Activated B cell treated with CpG ODN at 0.5 μM for 24 hours (primary cell): ENCODE measurements around the gene CAMTA1. TPM values are rescaled to one million over a fixed set of nuclear protein-coding genes. Genes with fewer than 3 reads are reported as not detected.

Source experiments
- ATAC-seq: fragments of 200-7000 bp; cut with Tn5 transposase; one replicate; pipeline ENCODE4 v1.10.0; 2021; ENCODE audit warnings: low read depth, mild to moderate bottlenecking, moderate library complexity
- CTCF ChIA-PET: fragments of 350-600 bp; sonication (Branson Sonifier 250); formaldehyde crosslinking; loops from one replicate; lab custom pipeline; 2021; ENCODE audit warnings: antibody characterized with exemption; lab: Charles Lee
- POLR2A ChIA-PET: fragments of 350-600 bp; sonication (Branson Sonifier 250); formaldehyde crosslinking; loops from one replicate; lab custom pipeline; 2021; ENCODE audit warnings: antibody characterized with exemption; lab: Charles Lee
- DNase-seq: peaks from one replicate; pipeline ENCODE4 v3.0.0; 2022
- H3K27ac Mint-ChIP-seq: one replicate; pipeline ENCODE4 v1.8.0; 2020; ENCODE audit warnings: mixed read lengths
- H3K27me3 Mint-ChIP-seq: one replicate; pipeline ENCODE4 v1.8.0; 2021; ENCODE audit warnings: mixed read lengths
- H3K36me3 Mint-ChIP-seq: one replicate; pipeline ENCODE4 v1.8.0; 2021; ENCODE audit warnings: low read depth, mixed read lengths
- H3K4me1 Mint-ChIP-seq: one replicate; pipeline ENCODE4 v1.8.0; 2021; ENCODE audit warnings: mixed read lengths
- H3K4me3 Mint-ChIP-seq: one replicate; pipeline ENCODE4 v1.8.0; 2020; ENCODE audit warnings: mild to moderate bottlenecking, mixed read lengths
- H3K9me3 Mint-ChIP-seq: one replicate; pipeline ENCODE4 v1.8.0; 2020; ENCODE audit warnings: mixed read lengths
- intact Hi-C: fragments of 100-400 bp; cut with micrococcal nuclease; formaldehyde crosslinking; loops from one replicate; pipeline ENCODE4 v1.15.1; 2024
- total RNA-seq: library from RNA; stranded (reverse); gene quantifications from 2 replicates; pipeline ENCODE4 v1.2.3, GENCODE V29; 2022
- TF ChIP-seq, protein P1 (sequence below): fragments of 200-600 bp; IDR thresholded peaks from one replicate; pipeline ENCODE4 v1.8.0; 2022; ENCODE audit warnings: antibody characterized with exemption, mild to moderate bottlenecking

CAMTA1 gene
- total RNA-seq, 1 donor from 2014 or later: 49.8 TPM

DNA sequence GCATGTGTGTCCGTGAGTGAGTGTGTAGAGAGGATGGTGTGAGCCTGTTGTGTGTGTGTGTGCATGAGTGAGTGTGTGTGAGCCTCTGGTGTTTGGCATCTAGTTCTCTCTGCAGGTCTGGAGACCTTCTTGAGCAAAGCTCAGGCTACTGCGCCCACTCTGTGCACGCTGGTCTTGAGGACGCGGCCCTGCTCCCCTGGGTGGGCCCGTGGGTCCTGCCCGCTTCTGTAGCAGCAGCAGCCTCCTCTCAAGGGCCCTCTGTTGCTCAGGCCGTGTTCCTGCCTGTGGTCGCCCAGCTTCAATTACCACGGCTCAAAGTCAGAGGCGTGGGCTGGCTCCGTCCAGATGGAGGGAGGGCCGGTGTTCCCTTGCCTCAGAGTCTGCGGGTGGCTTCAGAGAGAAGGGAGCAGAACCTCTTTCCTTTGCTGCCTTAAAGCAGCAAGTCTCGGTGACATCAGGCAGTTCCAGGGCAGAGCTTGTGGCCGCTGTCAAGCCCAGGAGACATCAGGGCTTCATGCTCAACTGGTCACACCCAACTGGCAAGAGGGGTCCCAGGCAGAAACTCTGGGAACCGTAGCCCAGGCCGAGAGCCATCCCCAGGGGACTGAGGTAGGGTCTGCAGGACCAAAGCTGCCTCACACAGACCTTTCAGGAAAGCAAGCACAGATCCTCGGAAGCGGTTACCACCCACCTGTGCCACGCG lies 715.3 kb downstream of the CAMTA1 start:
- Mint-ChIP-seq H3K9me3 (no peaks in the 10 kb centered on the region), H3K4me1 (no peaks in the 10 kb centered on the region), H3K36me3 (no peaks in the 10 kb centered on the region), H3K27ac (no peak overlapping the region), H3K4me3 (no peak overlapping the region), H3K27me3 (no peaks in the 10 kb centered on the region)
- ChIA-PET POLR2A (no interaction called here), CTCF (no interaction called here)
- intact Hi-C loops: no loop called here
- ATAC-seq (no peak), DNase-seq (no peak)
- TF ChIP-seq, protein P1, sequence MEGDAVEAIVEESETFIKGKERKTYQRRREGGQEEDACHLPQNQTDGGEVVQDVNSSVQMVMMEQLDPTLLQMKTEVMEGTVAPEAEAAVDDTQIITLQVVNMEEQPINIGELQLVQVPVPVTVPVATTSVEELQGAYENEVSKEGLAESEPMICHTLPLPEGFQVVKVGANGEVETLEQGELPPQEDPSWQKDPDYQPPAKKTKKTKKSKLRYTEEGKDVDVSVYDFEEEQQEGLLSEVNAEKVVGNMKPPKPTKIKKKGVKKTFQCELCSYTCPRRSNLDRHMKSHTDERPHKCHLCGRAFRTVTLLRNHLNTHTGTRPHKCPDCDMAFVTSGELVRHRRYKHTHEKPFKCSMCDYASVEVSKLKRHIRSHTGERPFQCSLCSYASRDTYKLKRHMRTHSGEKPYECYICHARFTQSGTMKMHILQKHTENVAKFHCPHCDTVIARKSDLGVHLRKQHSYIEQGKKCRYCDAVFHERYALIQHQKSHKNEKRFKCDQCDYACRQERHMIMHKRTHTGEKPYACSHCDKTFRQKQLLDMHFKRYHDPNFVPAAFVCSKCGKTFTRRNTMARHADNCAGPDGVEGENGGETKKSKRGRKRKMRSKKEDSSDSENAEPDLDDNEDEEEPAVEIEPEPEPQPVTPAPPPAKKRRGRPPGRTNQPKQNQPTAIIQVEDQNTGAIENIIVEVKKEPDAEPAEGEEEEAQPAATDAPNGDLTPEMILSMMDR: no peak

DNA sequence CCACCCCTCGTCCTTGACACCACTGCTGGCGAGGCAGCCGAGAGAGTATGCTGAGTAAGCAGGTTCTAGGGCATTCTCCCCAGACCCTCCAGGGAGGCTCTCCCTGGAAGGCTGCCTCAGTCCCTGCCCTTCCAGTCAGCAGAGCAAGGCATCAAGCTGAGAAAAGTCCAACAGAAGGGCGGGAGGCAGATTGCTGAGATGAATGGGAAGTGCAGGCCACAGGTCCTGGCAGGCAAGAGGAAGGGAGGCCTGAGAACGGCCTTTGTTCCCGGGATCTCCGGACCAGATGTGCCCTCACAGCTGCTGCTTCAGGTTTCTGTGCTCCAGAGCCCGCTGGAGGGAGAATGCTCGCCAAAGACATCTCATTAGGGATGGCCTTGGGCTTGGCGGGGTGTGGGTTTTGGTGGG lies 715.8 kb downstream of the CAMTA1 start:
- TF ChIP-seq, protein P1: no peak
- no peak overlapping the region for H3K4me3 Mint-ChIP-seq
- CTCF ChIA-PET: no interaction called here
- intact Hi-C loops: no loop called here
- no peak overlapping the region for H3K27ac Mint-ChIP-seq
- no peaks in the 10 kb centered on the region for H3K4me1 Mint-ChIP-seq
- H3K9me3 Mint-ChIP-seq: no peaks in the 10 kb centered on the region
- ATAC-seq: no peak
- H3K36me3 Mint-ChIP-seq: no peaks in the 10 kb centered on the region
- H3K27me3 Mint-ChIP-seq: no peaks in the 10 kb centered on the region
- no peak for DNase-seq
- POLR2A ChIA-PET: no interaction called here

DNA sequence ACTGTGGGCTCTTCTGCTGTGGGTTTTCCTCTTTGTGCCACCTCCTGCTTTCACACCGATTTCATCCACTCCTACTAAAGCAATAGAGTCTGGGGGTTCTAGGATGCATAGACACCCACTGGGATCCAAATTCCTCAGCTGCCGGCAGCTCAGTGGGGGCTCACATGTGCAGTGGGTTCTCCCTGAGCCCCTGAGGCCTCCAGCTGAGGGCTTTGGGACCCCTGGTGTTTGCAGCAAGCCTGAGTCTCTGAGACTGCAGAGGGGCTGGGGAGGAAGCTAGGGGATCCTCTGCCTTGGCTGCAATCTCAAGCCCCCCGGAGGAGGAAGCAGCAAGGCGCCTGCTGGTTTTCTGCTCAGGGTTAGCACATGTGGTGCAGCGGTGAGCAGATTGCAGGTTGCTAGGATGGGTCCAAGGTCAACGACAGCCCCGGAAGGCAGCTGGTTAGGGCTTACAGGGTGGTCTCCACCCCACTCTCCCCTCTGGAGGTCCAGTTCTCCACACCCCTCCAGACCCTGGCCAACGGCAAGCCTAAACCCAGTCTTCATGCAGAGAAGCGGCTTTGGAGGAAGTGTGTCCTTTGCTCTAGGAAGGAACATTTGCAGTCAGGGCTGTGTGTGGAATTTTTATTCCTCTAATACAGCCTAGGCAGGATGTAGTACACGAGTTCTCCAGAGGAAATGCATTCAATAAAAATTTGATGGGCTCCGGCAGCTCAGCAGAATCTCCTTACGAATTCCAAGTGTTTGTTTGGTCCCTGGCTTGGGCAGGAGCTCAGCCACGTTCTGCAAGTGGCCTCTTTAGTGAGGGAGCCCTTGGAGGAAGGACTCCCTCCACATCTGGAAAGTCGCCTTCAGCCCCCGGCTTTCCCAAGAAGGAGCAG lies 716.7 kb downstream of the CAMTA1 start:
- H3K9me3 Mint-ChIP-seq: no peaks in the 10 kb centered on the region
- ChIA-PET CTCF (no interaction called here), POLR2A (no interaction called here)
- intact Hi-C loops: no loop called here
- H3K4me1 Mint-ChIP-seq: no peaks in the 10 kb centered on the region
- H3K27me3 Mint-ChIP-seq: no peaks in the 10 kb centered on the region
- no peak overlapping the region for H3K4me3 Mint-ChIP-seq
- ATAC-seq (no peak), DNase-seq (no peak)
- H3K36me3 Mint-ChIP-seq: no peaks in the 10 kb centered on the region
- no peak overlapping the region for H3K27ac Mint-ChIP-seq
- TF ChIP-seq, protein P1: no peak

DNA sequence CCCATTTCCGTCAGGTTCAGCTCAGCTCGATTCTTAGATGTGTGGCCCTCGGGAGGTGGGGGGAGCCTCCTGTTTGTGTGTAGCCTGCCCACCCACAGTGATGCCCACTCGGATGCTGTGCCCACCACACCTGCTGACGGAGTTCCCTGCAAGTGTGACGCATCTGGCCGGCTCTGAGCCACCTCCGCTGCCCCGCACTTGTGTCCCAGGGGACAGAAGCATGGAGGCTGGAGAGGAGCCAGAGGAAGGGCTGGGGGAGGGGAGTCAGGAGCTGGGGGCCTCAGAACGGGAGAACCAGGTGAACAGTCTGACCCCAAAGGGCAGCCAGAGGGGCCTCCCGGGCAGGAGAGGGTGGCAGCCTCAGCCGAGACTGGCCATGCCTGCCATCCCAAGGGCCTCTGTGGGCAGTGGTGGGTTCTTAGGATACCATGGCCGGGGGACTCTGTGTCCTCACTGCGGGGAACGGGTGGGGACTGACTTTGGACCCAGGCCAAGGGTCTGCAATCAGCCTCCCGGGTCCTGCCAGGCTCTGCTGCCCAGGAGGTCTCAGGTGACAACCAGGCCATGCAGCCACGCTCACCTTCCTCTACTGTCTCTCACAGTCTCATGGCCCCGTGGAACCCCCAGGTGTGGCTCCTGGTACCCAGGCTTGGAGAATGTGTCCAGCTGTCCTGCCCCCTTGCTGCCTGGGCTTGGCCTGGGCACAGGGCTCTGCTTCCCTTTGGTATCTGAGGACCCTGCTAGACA lies 718.6 kb downstream of the CAMTA1 start:
- Mint-ChIP-seq H3K27ac (no peak overlapping the region), H3K9me3 (no peaks in the 10 kb centered on the region), H3K4me1 (no peaks in the 10 kb centered on the region), H3K27me3 (no peaks in the 10 kb centered on the region), H3K4me3 (no peak overlapping the region), H3K36me3 (no peaks in the 10 kb centered on the region)
- CTCF ChIA-PET: no interaction called here
- TF ChIP-seq, protein P1: no peak
- DNase-seq (no peak), ATAC-seq (no peak)
- POLR2A ChIA-PET: no interaction called here
- intact Hi-C loops: no loop called here

DNA sequence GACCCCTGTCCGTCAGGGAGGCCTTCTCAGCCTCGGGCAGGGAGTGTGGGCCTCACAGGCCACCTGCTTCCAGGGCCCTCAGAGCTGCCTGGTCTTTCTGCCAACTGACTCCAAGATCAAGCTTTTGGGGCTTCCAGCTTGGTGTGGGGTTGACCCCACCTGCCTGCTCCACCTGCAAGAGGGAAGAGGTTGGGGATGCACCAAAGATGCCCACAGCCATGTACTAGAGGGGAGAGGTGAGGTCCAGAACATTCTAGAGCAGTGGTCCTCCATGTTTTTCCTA lies 719.1 kb downstream of the CAMTA1 start:
- no peaks in the 10 kb centered on the region for H3K36me3 Mint-ChIP-seq

More for the DNA sequence above, 719.1 kb downstream of the CAMTA1 start:
- DNase-seq: no peak
- no peak overlapping the region for H3K27ac Mint-ChIP-seq
- no peaks in the 10 kb centered on the region for H3K4me1 Mint-ChIP-seq
- no peak overlapping the region for H3K4me3 Mint-ChIP-seq
- no peaks in the 10 kb centered on the region for H3K9me3 Mint-ChIP-seq
- no peak for ATAC-seq
- no peaks in the 10 kb centered on the region for H3K27me3 Mint-ChIP-seq
- ChIA-PET POLR2A (no interaction called here), CTCF (no interaction called here)
- intact Hi-C loops: no loop called here
- TF ChIP-seq, protein P1: no peak
